ENCODE measurements around the gene ACBD3. TPM values are rescaled to one million over a fixed set of nuclear protein-coding genes. Genes with fewer than 3 reads are reported as not detected.

The ACBD3 gene
- total RNA-seq, 2 experiments from 2014 or later = 26.5 to 28.3 TPM

DNA sequence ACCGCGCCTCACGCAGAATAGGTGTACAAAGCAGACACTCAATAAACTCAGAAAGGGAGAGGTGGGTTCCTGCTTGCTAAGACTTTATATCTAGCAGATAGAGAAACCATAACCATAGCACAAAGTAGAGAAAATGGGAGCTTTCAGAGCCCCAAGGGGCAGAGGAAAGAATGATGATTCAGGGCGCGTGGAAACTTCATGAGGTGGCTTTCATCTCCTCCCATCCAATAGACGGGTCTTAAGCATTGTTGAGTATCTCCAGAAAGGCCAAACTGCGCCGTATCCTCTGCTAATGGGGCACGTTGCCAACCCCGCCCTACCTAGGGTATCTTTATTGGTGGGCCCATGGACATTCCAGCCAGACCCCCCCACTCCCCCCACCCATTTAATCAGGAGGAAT, 36.1 kb upstream of the ACBD3 start:
- Histone ChIP-seq H3K4me3 (ENCODE audit: low read length) (no peak overlapping the region), H3K27me3 (ENCODE audit: control insufficient read depth in 1 of 2, insufficient read depth in 2 of 2, low read length in 2 of 2) (peaks cover 22 to 29% of the 10 kb centered on the region in 2 experiments), H3K4me1 (ENCODE audit: insufficient read depth, low read length) (peaks cover 11% of the 10 kb centered on the region), H3K9me3 (ENCODE audit: control insufficient read depth in 1 of 2, insufficient read depth in 1 of 2, low read length in 2 of 2) (peaks cover 0 to 4% of the 10 kb centered on the region in 2 experiments), H3K27ac (ENCODE audit: low read depth in 1 of 2, low read length in 2 of 2) (no peak overlapping the region), H3K36me3 (ENCODE audit: insufficient read depth, low read length) (no peaks in the 10 kb centered on the region)
- Mint-ChIP-seq H3K27me3 (peaks cover 52% of the 10 kb centered on the region), H3K9me3 (no peaks in the 10 kb centered on the region), H3K4me3 (peak overlapping the region; percentile 2), H3K27ac (no peak overlapping the region), H3K4me1 (ENCODE audit: low read depth) (no peaks in the 10 kb centered on the region), H3K36me3 (ENCODE audit: low read depth) (no peaks in the 10 kb centered on the region)
- ChIA-PET POLR2A (no interaction called here), CTCF (no interaction called here)
- TF ChIP-seq, protein P1, sequence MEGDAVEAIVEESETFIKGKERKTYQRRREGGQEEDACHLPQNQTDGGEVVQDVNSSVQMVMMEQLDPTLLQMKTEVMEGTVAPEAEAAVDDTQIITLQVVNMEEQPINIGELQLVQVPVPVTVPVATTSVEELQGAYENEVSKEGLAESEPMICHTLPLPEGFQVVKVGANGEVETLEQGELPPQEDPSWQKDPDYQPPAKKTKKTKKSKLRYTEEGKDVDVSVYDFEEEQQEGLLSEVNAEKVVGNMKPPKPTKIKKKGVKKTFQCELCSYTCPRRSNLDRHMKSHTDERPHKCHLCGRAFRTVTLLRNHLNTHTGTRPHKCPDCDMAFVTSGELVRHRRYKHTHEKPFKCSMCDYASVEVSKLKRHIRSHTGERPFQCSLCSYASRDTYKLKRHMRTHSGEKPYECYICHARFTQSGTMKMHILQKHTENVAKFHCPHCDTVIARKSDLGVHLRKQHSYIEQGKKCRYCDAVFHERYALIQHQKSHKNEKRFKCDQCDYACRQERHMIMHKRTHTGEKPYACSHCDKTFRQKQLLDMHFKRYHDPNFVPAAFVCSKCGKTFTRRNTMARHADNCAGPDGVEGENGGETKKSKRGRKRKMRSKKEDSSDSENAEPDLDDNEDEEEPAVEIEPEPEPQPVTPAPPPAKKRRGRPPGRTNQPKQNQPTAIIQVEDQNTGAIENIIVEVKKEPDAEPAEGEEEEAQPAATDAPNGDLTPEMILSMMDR (IDR thresholded peaks at IDR 0.05) = no peak
- no peak for ATAC-seq (ENCODE audit: poor library complexity)
- intact Hi-C loops (cut with DNase I, micrococcal nuclease) = no loop called here
- DNase-seq = no peak

DNA sequence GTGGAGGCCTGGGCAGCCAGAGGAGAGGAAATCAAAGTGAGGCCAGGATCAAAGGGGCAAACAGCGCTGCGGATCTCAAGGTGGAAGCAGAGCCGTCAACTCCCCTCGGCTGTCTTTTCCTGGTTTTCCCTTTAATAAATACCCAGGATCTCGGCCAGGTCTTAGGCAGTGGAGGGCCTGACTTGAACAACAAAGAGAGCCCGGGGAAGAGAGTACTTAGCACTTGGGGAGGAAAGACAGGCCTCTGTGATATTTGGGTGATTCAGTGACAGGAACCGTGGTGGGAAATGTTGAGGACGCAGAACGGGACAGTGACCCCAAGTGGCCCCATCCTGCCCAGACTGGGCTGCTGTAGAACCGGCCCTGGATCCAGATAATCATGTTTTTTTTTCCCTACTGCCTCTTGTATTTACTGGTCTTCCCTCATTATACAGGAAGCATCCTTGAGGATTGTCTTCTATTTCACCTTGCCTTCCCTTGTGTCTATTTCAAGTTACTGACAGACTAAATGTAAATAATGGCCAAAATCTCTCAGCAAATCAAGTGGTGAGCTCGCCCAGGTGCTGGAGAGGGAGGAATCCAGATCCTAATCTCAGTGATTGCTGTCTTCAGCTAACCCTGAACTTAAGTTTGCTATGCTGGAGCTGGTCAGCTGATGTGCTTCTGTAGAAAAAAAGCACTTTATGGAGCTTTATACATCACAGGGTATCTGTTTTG, 34.1 kb upstream of the ACBD3 start:
- Histone ChIP-seq H3K4me1 (ENCODE audit: insufficient read depth, low read length) (peaks cover 11% of the 10 kb centered on the region), H3K9me3 (ENCODE audit: control insufficient read depth in 1 of 2, insufficient read depth in 1 of 2, low read length in 2 of 2) (peaks cover 0 to 4% of the 10 kb centered on the region in 2 experiments), H3K27ac (ENCODE audit: low read depth in 1 of 2, low read length in 2 of 2) (no peak overlapping the region), H3K27me3 (ENCODE audit: control insufficient read depth in 1 of 2, insufficient read depth in 2 of 2, low read length in 2 of 2) (peaks cover 22 to 27% of the 10 kb centered on the region in 2 experiments), H3K4me3 (ENCODE audit: low read length) (no peak overlapping the region), H3K36me3 (ENCODE audit: insufficient read depth, low read length) (no peaks in the 10 kb centered on the region)
- Mint-ChIP-seq H3K4me3 (no peak overlapping the region), H3K4me1 (ENCODE audit: low read depth) (no peaks in the 10 kb centered on the region), H3K36me3 (ENCODE audit: low read depth) (no peaks in the 10 kb centered on the region), H3K27me3 (peaks cover 40% of the 10 kb centered on the region), H3K27ac (no peak overlapping the region), H3K9me3 (no peaks in the 10 kb centered on the region)
- no peak for ATAC-seq (ENCODE audit: poor library complexity)
- ChIA-PET CTCF (no interaction called here), POLR2A (no interaction called here)
- no peak for DNase-seq
- intact Hi-C loops (cut with DNase I, micrococcal nuclease) = no loop called here
- TF ChIP-seq, protein P1 (IDR thresholded peaks at IDR 0.05) = no peak

DNA sequence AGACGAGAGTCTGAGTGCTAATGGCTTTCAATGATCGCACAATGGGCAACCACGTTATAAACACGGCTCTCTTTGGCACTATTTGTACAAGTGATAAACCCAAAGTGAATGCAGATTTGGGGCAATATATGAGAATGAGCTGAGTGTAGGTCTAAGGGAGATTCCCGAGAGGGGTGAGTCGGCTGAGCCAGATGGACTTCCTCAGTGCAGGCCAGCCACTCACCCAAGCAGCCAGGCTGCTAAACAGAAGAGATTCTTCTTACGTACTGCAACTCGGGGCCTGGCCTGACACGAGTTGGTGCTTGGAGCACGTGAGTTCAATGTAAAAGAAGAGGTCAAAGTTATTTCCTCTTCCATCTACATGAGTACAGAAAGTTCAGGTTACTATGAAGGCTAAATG, 30.7 kb upstream of the ACBD3 start:
- intact Hi-C loops (cut with DNase I, micrococcal nuclease) = no loop called here
- Histone ChIP-seq H3K4me3 (ENCODE audit: low read length) (no peak overlapping the region), H3K27me3 (ENCODE audit: control insufficient read depth in 1 of 2, insufficient read depth in 2 of 2, low read length in 2 of 2) (peaks cover 0 to 2% of the 10 kb centered on the region in 2 experiments), H3K27ac (ENCODE audit: low read depth in 1 of 2, low read length in 2 of 2) (no peak overlapping the region), H3K9me3 (ENCODE audit: control insufficient read depth in 1 of 2, insufficient read depth in 1 of 2, low read length in 2 of 2) (no peaks in the 10 kb centered on the region), H3K36me3 (ENCODE audit: insufficient read depth, low read length) (no peaks in the 10 kb centered on the region), H3K4me1 (ENCODE audit: insufficient read depth, low read length) (no peaks in the 10 kb centered on the region)
- Mint-ChIP-seq H3K4me3 (no peak overlapping the region), H3K27me3 (peaks cover 18% of the 10 kb centered on the region), H3K27ac (no peak overlapping the region), H3K4me1 (ENCODE audit: low read depth) (no peaks in the 10 kb centered on the region), H3K9me3 (no peaks in the 10 kb centered on the region), H3K36me3 (ENCODE audit: low read depth) (no peaks in the 10 kb centered on the region)
- ChIA-PET CTCF (no interaction called here), POLR2A (no interaction called here)
- ATAC-seq (ENCODE audit: poor library complexity) = no peak
- DNase-seq = no peak
- TF ChIP-seq, protein P1 (IDR thresholded peaks at IDR 0.05) = no peak

Measured in CD4-positive, alpha-beta T cell (primary cell).